Sigmoid colon (tissue), 7 donors: ENCODE results near the gene ASB2. TPM values are rescaled to one million over a fixed set of nuclear protein-coding genes. Genes with fewer than 3 reads are reported as not detected.

ENCODE experiments used
- DNase-seq: peaks from one replicate; pipeline ENCODE4 v3.0.0-alpha.2; 2019
- H3K27ac ChIP-seq, 4 donors: fragments of 200-600 bp; sonication (generic); one replicate each; pipeline ENCODE4 v1.5.1; 2016 to 2019; ENCODE audit warnings: mild to moderate bottlenecking in 1 of 4
- H3K27me3 ChIP-seq, 3 donors: fragments of 200-600 bp; sonication (generic); one replicate each; pipeline ENCODE4 v1.5.1; 2019; ENCODE audit warnings: mild to moderate bottlenecking in 1 of 3
- H3K36me3 ChIP-seq, 4 donors: fragments of 200-600 bp; sonication (generic); one replicate each; pipeline ENCODE4 v1.5.1; 2016 to 2019
- H3K4me1 ChIP-seq, 4 donors: fragments of 200-600 bp; sonication (generic); one replicate each; pipeline ENCODE4 v1.5.1; 2017 to 2019
- H3K4me3 ChIP-seq, 4 donors: fragments of 200-600 bp; sonication (generic); one replicate each; pipeline ENCODE4 v1.5.1; 2017 to 2019; ENCODE audit warnings: mild to moderate bottlenecking in 2 of 4, moderate library complexity in 1 of 4
- H3K9me3 ChIP-seq, 4 donors: fragments of 200-600 bp in 3 of 4; sonication (generic) in 3 of 4; one replicate each; pipeline versions ENCODE4 v1.5.1 to v1.6.1; 2013 to 2019
- EP300 ChIP-seq, 4 donors: sonication (generic); formaldehyde crosslinking; IDR thresholded peaks; one replicate each; pipeline ENCODE4 v1.6.1; 2017; ENCODE audit warnings: antibody characterized with exemption in 4 of 4
- POLR2A ChIP-seq, 2 donors: fragments of 450-650 bp; IDR thresholded peaks; one replicate each; pipeline ENCODE4 v1.6.1; 2016; ENCODE audit warnings: antibody characterized with exemption in 2 of 2, mild to moderate bottlenecking in 2 of 2, moderate library complexity in 2 of 2
- POLR2AphosphoS5 ChIP-seq, 4 donors: sonication (generic); formaldehyde crosslinking; IDR thresholded peaks; one replicate each; pipeline ENCODE4 v1.6.1; 2017; ENCODE audit warnings: antibody characterized with exemption in 4 of 4
- WGBS, 2 donors: extraction: QIAGEN DNeasy Blood & Tissue Kit; methylation state at CpG; one replicate each; pipeline ENCODE4 v1.1.7; 2013; 5-methylcytosine and 5-hydroxymethylcytosine counted together
- intact Hi-C: fragments of 100-400 bp; cut with DNase I; formaldehyde crosslinking; loops from one replicate; pipeline ENCODE4 v1.15.1; 2023
- polyA plus RNA-seq, 3 donors: library from polyadenylated mRNA; stranded (reverse); fragments of 200-250 nt; gene quantifications; one replicate each; pipeline ENCODE4 v1.2.3, GENCODE V29; 2013
- total RNA-seq, 4 donors: library from RNA; depleted of rRNA; stranded (reverse); fragments of >200 nt; gene quantifications; one replicate each; pipeline ENCODE4 v1.1.0, GENCODE V29; 2016
- TF ChIP-seq, protein P1 (sequence below), 4 experiments: fragments of 450-650 bp in 3 of 4; fragments of 200-600 bp in 1 of 4; IDR thresholded peaks; one replicate each; pipeline ENCODE4 v1.5.1; 2016 to 2019; ENCODE audit warnings: antibody characterized with exemption in 4 of 4, mild to moderate bottlenecking in 3 of 4, moderate library complexity in 2 of 4
- donor health status: healthy with polysubstance abuse.
- donor health status: Bipolar disorder and iron deficiency.
- donor health status: healthy.

The ASB2 gene
- total and polyA plus RNA-seq, 7 donors = 1.2 to 178 (median 117) TPM

DNA sequence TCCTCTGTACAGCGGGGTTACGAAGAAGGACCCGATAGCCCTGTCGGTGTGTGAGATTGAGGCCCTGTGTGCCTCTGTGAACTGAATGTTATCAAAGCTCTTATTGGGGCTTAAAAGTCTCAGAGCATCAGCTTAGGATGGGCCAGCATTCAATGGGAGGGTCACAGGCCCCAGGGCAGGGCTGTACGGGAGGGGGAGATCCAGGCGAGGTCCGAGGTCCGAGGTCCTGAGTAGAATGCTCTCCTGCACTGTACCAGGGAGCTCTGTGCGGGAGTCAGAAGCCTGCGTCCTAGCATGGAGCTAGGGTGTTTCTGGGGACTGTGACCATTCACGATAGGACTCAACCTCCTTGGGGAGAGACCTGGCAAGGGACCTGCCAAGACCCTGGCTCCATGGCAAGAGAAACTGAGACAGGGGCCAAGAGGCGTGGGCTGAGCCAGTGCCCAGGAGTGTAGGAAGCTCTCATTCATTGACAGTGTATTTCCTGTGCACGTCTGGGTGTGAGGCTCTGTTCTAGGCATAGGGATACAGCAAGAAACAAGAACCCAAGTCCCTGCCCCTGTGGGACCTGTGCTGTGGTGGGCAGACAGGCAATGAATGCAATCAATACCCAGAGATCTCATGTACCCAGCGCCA lies 61.2 kb downstream of the ASB2 start:
- H3K9me3 ChIP-seq = peaks cover 0 to 2% (median 0%) of the 10 kb centered on the region in 4 donors
- DNase-seq = no peak
- no peak overlapping the region for H3K4me3 ChIP-seq
- no peaks in the 10 kb centered on the region for H3K27me3 ChIP-seq
- no peak for TF ChIP-seq POLR2AphosphoS5 (IDR thresholded peaks at IDR 0.05)
- TF ChIP-seq, protein P1, sequence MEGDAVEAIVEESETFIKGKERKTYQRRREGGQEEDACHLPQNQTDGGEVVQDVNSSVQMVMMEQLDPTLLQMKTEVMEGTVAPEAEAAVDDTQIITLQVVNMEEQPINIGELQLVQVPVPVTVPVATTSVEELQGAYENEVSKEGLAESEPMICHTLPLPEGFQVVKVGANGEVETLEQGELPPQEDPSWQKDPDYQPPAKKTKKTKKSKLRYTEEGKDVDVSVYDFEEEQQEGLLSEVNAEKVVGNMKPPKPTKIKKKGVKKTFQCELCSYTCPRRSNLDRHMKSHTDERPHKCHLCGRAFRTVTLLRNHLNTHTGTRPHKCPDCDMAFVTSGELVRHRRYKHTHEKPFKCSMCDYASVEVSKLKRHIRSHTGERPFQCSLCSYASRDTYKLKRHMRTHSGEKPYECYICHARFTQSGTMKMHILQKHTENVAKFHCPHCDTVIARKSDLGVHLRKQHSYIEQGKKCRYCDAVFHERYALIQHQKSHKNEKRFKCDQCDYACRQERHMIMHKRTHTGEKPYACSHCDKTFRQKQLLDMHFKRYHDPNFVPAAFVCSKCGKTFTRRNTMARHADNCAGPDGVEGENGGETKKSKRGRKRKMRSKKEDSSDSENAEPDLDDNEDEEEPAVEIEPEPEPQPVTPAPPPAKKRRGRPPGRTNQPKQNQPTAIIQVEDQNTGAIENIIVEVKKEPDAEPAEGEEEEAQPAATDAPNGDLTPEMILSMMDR (IDR thresholded peaks at IDR 0.05) = no peak
- no peak for TF ChIP-seq POLR2A (IDR thresholded peaks at IDR 0.05)
- TF ChIP-seq EP300 (IDR thresholded peaks at IDR 0.05) = no peak
- intact Hi-C loops = no loop called here
- H3K36me3 ChIP-seq = no peaks in the 10 kb centered on the region
- 82 to 85% methylated on average over 14 of the region's 14 CpGs for WGBS, 2 donors
- H3K4me1 ChIP-seq = no peaks in the 10 kb centered on the region
- H3K27ac ChIP-seq = no peak overlapping the region

DNA sequence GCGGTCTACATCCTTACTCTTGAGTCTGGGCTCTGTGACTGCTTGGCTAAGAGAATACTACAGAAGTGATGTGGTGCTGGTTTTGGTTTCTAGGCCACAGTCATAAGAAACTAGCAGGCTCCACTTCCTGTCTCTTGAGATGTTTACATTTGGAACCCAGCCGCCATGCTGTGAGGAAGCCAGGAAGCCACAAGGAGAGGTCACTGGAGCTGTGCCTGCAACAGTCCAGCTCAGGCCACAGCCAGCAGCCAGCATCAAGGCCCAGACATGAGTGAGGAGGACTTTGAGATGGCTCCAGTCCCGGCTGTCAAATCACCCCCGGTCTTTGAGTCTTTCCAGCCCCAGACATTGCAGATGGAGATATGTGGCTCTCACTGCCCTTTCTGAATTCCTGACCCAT lies 62.1 kb downstream of the ASB2 start:
- H3K27ac ChIP-seq = no peak overlapping the region
- intact Hi-C loops = no loop called here

DNA sequence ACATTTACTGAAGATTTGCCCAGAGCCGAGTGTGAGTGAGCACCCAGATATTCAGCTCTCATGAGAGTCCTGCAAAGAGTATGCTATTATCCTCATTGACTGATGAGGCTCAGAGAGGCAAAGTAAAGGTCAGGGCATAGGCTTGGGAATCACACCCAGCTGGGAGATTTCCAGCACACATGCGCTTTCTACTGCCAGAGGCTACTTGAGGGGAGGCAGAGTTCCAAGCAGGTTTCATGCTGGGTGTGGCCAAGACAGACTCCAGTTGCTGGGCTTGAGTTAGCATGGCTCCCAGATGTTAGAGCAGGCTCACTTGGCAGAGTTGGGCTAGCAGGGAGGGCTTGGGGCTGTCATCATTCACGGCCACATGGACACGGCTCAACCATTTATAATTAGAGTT lies 63.6 kb downstream of the ASB2 start:
- no peaks in the 10 kb centered on the region for H3K27me3 ChIP-seq
- no peak overlapping the region for H3K27ac ChIP-seq
- no peak for DNase-seq
- H3K4me3 ChIP-seq = no peak overlapping the region
- peaks cover 0 to 2% (median 0%) of the 10 kb centered on the region in 4 donors for H3K9me3 ChIP-seq
- no peaks in the 10 kb centered on the region for H3K4me1 ChIP-seq
- no peaks in the 10 kb centered on the region for H3K36me3 ChIP-seq
- TF ChIP-seq POLR2AphosphoS5 (IDR thresholded peaks at IDR 0.05) (no peak), POLR2A (IDR thresholded peaks at IDR 0.05) (no peak), EP300 (IDR thresholded peaks at IDR 0.05) (no peak)
- TF ChIP-seq, protein P1 (IDR thresholded peaks at IDR 0.05) = no peak
- intact Hi-C loops = no loop called here
- WGBS, 2 donors = 80 to 88% methylated on average over 4 of the region's 4 CpGs

More for the DNA sequence above, 62.1 kb downstream of the ASB2 start:
- Histone ChIP-seq H3K27me3 (no peaks in the 10 kb centered on the region), H3K9me3 (peaks cover 0 to 2% (median 0%) of the 10 kb centered on the region in 4 donors), H3K4me1 (no peaks in the 10 kb centered on the region), H3K36me3 (no peaks in the 10 kb centered on the region), H3K4me3 (no peak overlapping the region)
- 86 to 91% methylated on average over 4 of the region's 4 CpGs for WGBS, 2 donors
- TF ChIP-seq, protein P1 (IDR thresholded peaks at IDR 0.05) = no peak
- TF ChIP-seq POLR2AphosphoS5 (IDR thresholded peaks at IDR 0.05) (no peak), POLR2A (IDR thresholded peaks at IDR 0.05) (no peak), EP300 (IDR thresholded peaks at IDR 0.05) (no peak)
- DNase-seq = no peak

DNA sequence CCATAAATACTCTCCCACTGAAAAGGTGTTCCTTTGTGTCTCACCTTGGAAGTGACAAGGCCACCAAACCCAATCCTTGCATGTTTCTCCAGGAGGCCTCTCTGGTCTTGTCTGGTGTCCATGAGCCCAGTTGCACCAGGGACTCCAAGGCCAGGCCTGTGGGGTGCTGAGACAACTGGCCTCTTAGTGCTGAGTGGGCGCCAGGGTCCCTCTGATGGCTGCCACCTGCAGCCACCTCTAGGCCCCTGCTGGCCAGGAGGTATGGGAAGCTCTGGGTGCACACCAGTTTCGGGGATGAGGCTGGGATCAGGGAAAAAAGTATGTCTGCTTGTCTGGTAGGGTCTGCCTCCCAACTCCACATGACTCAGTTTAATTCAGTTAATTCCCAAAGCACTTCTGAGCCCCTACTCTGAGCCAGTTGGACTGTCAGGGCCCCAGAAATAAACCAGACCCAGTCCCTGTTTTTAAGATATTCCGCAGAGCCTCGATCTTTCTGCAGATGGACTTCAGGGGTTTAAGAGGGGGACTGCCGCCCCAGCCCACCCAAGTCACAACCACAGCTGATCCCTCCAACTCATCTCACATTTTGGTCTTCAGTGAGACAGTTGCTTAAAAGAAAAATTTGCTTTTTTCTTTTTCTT lies 64.3 kb downstream of the ASB2 start:
- Histone ChIP-seq H3K4me3 (no peak overlapping the region), H3K27me3 (no peaks in the 10 kb centered on the region), H3K4me1 (no peaks in the 10 kb centered on the region), H3K9me3 (peaks cover 0 to 2% (median 0%) of the 10 kb centered on the region in 4 donors), H3K36me3 (no peaks in the 10 kb centered on the region), H3K27ac (no peak overlapping the region)
- intact Hi-C loops = no loop called here
- WGBS, 2 donors = 78 to 83% methylated on average over 5 of the region's 5 CpGs
- DNase-seq = no peak
- TF ChIP-seq POLR2AphosphoS5 (IDR thresholded peaks at IDR 0.05) (no peak), EP300 (IDR thresholded peaks at IDR 0.05) (no peak), POLR2A (IDR thresholded peaks at IDR 0.05) (no peak)
- TF ChIP-seq, protein P1 (IDR thresholded peaks at IDR 0.05) = no peak
